ENCODE data around the gene KIF26B. TPM values are rescaled to one million over a fixed set of nuclear protein-coding genes. Genes with fewer than 3 reads are reported as not detected.

Gene KIF26B
- total and polyA plus RNA-seq, 2 of the 4 experiments (the other 2 are of a cell fraction), result 0.53 to 0.54 TPM

DNA sequence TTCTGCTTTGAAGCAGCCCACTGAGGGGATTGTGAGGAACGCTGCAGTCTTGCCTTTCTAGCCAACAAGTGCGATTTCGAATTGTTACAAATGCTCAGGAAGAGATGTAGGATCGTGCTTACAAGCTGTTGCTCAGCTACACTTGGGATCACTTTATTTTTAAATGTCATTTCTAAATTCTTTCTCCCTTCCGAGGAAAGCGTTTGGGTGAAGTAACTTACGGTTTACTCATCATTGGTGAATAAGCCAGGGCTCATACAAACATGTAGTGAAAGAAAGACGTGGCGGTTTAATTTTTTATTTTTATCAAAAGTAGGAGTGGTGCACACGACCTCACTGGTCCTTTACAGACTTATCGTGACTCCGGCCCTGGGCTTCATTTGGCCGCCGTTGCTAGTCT is 386.6 kb downstream of the KIF26B start:
- no TSS peak for BruUV-seq (replicated peaks)
- no peak overlapping the region for H3K23ac ChIP-seq (ENCODE audit: low read depth, low read length)
- ATAC-seq (ENCODE audit: low read depth), result peak; percentile 80
- dilution Hi-C loops (cut with HindIII; ENCODE audit: low sequenced_read_pairs, unreplicated experiment), result no loop called here
- no peak for TF ChIP-seq FOS (IDR thresholded peaks at IDR 0.05; ENCODE audit: low read depth, low read length)
- TF ChIP-seq BHLHE40 (IDR thresholded peaks at IDR 0.05; ENCODE audit: low read depth, low read length), result no peak
- no peak for TF ChIP-seq RAD21 (IDR thresholded peaks at IDR 0.05; ENCODE audit: low read length)
- no peak for TF ChIP-seq POLR2A (IDR thresholded peaks at IDR 0.05; ENCODE audit: low read depth, low read length)
- TF ChIP-seq RCOR1 (IDR thresholded peaks at IDR 0.05; ENCODE audit: insufficient replicate concordance, low read length), result no peak
- TF ChIP-seq, protein P1, sequence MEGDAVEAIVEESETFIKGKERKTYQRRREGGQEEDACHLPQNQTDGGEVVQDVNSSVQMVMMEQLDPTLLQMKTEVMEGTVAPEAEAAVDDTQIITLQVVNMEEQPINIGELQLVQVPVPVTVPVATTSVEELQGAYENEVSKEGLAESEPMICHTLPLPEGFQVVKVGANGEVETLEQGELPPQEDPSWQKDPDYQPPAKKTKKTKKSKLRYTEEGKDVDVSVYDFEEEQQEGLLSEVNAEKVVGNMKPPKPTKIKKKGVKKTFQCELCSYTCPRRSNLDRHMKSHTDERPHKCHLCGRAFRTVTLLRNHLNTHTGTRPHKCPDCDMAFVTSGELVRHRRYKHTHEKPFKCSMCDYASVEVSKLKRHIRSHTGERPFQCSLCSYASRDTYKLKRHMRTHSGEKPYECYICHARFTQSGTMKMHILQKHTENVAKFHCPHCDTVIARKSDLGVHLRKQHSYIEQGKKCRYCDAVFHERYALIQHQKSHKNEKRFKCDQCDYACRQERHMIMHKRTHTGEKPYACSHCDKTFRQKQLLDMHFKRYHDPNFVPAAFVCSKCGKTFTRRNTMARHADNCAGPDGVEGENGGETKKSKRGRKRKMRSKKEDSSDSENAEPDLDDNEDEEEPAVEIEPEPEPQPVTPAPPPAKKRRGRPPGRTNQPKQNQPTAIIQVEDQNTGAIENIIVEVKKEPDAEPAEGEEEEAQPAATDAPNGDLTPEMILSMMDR (conservative IDR thresholded peaks at IDR 0.05; ENCODE audit: low read depth, low read length), result no peak
- no peak for TF ChIP-seq SMC3 (IDR thresholded peaks at IDR 0.05; ENCODE audit: low read depth, low read length)
- no peak for TF ChIP-seq RFX5 (IDR thresholded peaks at IDR 0.05; ENCODE audit: low read depth, low read length)
- TF ChIP-seq CHD1 (IDR thresholded peaks at IDR 0.05; ENCODE audit: low read depth, low read length), result no peak
- no peak for TF ChIP-seq CEBPB (IDR thresholded peaks at IDR 0.05; ENCODE audit: low read depth, low read length)
- no peak overlapping the region for H2AK5ac ChIP-seq (ENCODE audit: low read depth, low read length)
- no peak overlapping the region for H3K4me2 ChIP-seq (ENCODE audit: low read depth, low read length)
- no peak overlapping the region for H2BK20ac ChIP-seq (ENCODE audit: low read depth, low read length)
- no peaks in the 10 kb centered on the region for H3K9me3 ChIP-seq (ENCODE audit: control insufficient read depth, insufficient read depth, low read length)
- H3K27ac ChIP-seq (ENCODE audit: insufficient read depth, low read length), result no peak overlapping the region
- H3K9me1 ChIP-seq (ENCODE audit: insufficient read depth, low read length), result no peaks in the 10 kb centered on the region
- ChIA-PET POLR2A (ENCODE audit: unreplicated experiment) (no interaction called here), CTCF (no interaction called here)
- no peaks in the 10 kb centered on the region for H3K27me3 ChIP-seq (ENCODE audit: control insufficient read depth, insufficient read depth, low read length)
- in situ Hi-C loops (cut with MboI; ENCODE audit: low sequenced_read_pairs), result no loop called here
- no peak overlapping the region for H3K14ac ChIP-seq (replicated peaks; ENCODE audit: low read depth, low read length)
- peak; percentile 58 for DNase-seq
- H3K36me3 ChIP-seq (ENCODE audit: control insufficient read depth, insufficient read depth, low read length), result 0 out of 2 replicates have a peak, but pooled peaks cover 3% of the 10 kb centered on the region
- intact Hi-C loops (cut with micrococcal nuclease), result no loop called here
- H4K91ac ChIP-seq (ENCODE audit: insufficient read depth, low read depth, low read length), result peak overlapping the region; percentile 55; the same call in 1 of the 2 replicates
- H3K9ac ChIP-seq (ENCODE audit: low read depth, low read length), result no peak overlapping the region
- no peak overlapping the region for H2AK9ac ChIP-seq (replicated peaks; ENCODE audit: low read depth, low read length, poor library complexity)
- no peak overlapping the region for H3K18ac ChIP-seq (ENCODE audit: low read depth, low read length)
- H2BK5ac ChIP-seq (ENCODE audit: low read depth, low read length, poor library complexity, severe bottlenecking), result no peak overlapping the region
- no peak overlapping the region for H3K4ac ChIP-seq (ENCODE audit: low read depth, low read length)
- H3K4me3 ChIP-seq (ENCODE audit: insufficient read depth, low read depth, low read length), result no peak overlapping the region
- peaks cover 2% of the 10 kb centered on the region; the same call in 1 of the 2 replicates for H3K4me1 ChIP-seq (ENCODE audit: control insufficient read depth, insufficient read depth, low read length)
- no peaks in the 10 kb centered on the region for H4K20me1 ChIP-seq (ENCODE audit: insufficient read depth, low read length)
- no peak overlapping the region for H3K56ac ChIP-seq (ENCODE audit: extremely low read depth, insufficient read depth, low read length)
- peak overlapping the region; percentile 29 to 59; a peak in 2 of 4 replicates for H4K8ac ChIP-seq (ENCODE audit: low read depth in 2 of 2, low read length in 2 of 2)
- H3K79me1 ChIP-seq (ENCODE audit: low read depth in 1 of 2, low read length in 2 of 2), result no peaks in the 10 kb centered on the region
- no peak overlapping the region for H2BK120ac ChIP-seq (ENCODE audit: low read depth, low read length)
- H2BK15ac ChIP-seq (ENCODE audit: low read depth, low read length), result no peak overlapping the region
- 76% methylated on average over 5 of the region's 14 CpGs; no CpG with 5 or more reads in 1 of the 2 experiments for WGBS, 2 experiments (ENCODE audit: extremely low coverage in 2 of 2, insufficient read length in 1 of 2)
- H2AFZ ChIP-seq (replicated peaks; ENCODE audit: low read length, poor library complexity), result peak overlapping the region; percentile 65
- H4K5ac ChIP-seq (ENCODE audit: low read depth, low read length), result peak overlapping the region; percentile 6; the same call in 1 of the 2 replicates

Measured in IMR-90 (cell line).